ENCODE results near the gene FMC1. TPM values are rescaled to one million over a fixed set of nuclear protein-coding genes. Genes with fewer than 3 reads are reported as not detected.
A peak's percentile ranks its signal among the peaks of the same experiment; 100 is the strongest.
"Not testable (repeated sequence)": the region's sequence is repeated elsewhere in the genome, so short reads cannot be mapped to it uniquely, and the experiment has no call there.

FMC1 gene
- polyA plus RNA-seq (ENCODE audit: insufficient read length): 21.0 TPM

- DNase-seq: peak; percentile 92
Measured at GRCh38 chr7:139341058-139341775, at the start of gene FMC1. FMC1 (plus strand) TSS chr7:139341337; CDS start chr7:139341385, 48 bp downstream.

- no peak for DNase-seq
Measured at GRCh38 chr7:139292821-139293220, 48.3 kb upstream of the FMC1 start.

- no peak for DNase-seq
Measured at GRCh38 chr7:139293534-139293933, 47.6 kb upstream of the FMC1 start.

GRCh38 chr7:139294241-139294640, 46.9 kb upstream of the FMC1 start:
- DNase-seq: no peak

- no peak for DNase-seq
Measured at GRCh38 chr7:139294951-139295575, 46.1 kb upstream of the FMC1 start.

- DNase-seq: no peak
Measured at GRCh38 chr7:139297795-139298194, 43.3 kb upstream of the FMC1 start.

GRCh38 chr7:139299296-139299695, 41.8 kb upstream of the FMC1 start:
- no peak for DNase-seq

- DNase-seq: no peak
Measured at GRCh38 chr7:139300390-139300789, 40.7 kb upstream of the FMC1 start.

GRCh38 chr7:139304517-139304916, 36.6 kb upstream of the FMC1 start:
- no peak for DNase-seq

- no peak for DNase-seq
Measured at GRCh38 chr7:139317939-139318505, 23.1 kb upstream of the FMC1 start.

- no peak for DNase-seq
Measured at GRCh38 chr7:139321071-139321745, 19.9 kb upstream of the FMC1 start.

GRCh38 chr7:139324709-139325108, 16.4 kb upstream of the FMC1 start:
- not testable (repeated sequence) for DNase-seq

GRCh38 chr7:139328375-139328774, 12.8 kb upstream of the FMC1 start:
- no peak for DNase-seq

GRCh38 chr7:139329119-139329518, 12.0 kb upstream of the FMC1 start:
- no peak for DNase-seq

GRCh38 chr7:139330333-139331030, 10.7 kb upstream of the FMC1 start:
- no peak for DNase-seq

- no peak for DNase-seq
Measured at GRCh38 chr7:139332697-139333359, 8.3 kb upstream of the FMC1 start.

- DNase-seq: not testable (repeated sequence)
Measured at GRCh38 chr7:139333443-139333842, 7.7 kb upstream of the FMC1 start.

GRCh38 chr7:139334399-139335150, 6.6 kb upstream of the FMC1 start:
- DNase-seq: no peak

- no peak for DNase-seq
Measured at GRCh38 chr7:139339025-139339424, 2.1 kb upstream of the FMC1 start.

- DNase-seq: no peak
Measured at GRCh38 chr7:139339698-139340036, 1.5 kb upstream of the FMC1 start.

GRCh38 chr7:139340037-139340807, 915 bp upstream of the FMC1 start:
- DNase-seq: peak; percentile 100

Measured in hindlimb muscle (tissue), 1 donor.